ENCODE data around the gene ANKUB1. TPM values are rescaled to one million over a fixed set of nuclear protein-coding genes. Genes with fewer than 3 reads are reported as not detected.

ANKUB1 gene
- total RNA-seq, 1 experiment from 2014 or later: not detected

GRCh38 chr3:149767720-149768119 is 24.6 kb downstream of the ANKUB1 start:
- POLR2A ChIA-PET: no interaction called here
- TF ChIP-seq CREB1 (CRISPR knock-in tag; IDR thresholded peaks at IDR 0.05) (no peak), CDX4 (CRISPR knock-in tag; IDR thresholded peaks at IDR 0.05; ENCODE audit: borderline replicate concordance) (no peak), ZMAT4 (CRISPR knock-in tag; IDR thresholded peaks at IDR 0.05) (no peak), CREM (CRISPR knock-in tag; IDR thresholded peaks at IDR 0.05) (no peak), ZNF532 (CRISPR knock-in tag; IDR thresholded peaks at IDR 0.05; ENCODE audit: borderline replicate concordance) (no peak), GRHL2 (CRISPR knock-in tag; IDR thresholded peaks at IDR 0.05; ENCODE audit: insufficient replicate concordance, severe bottlenecking) (no peak), EMX1 (CRISPR knock-in tag; IDR thresholded peaks at IDR 0.05) (no peak), KAT7 (CRISPR knock-in tag; IDR thresholded peaks at IDR 0.05; ENCODE audit: borderline replicate concordance) (no peak), ATF2 (CRISPR knock-in tag; IDR thresholded peaks at IDR 0.05; ENCODE audit: borderline replicate concordance, low read depth) (no peak)
- Mint-ChIP-seq H3K27ac (no peak overlapping the region), H3K9me3 (no peaks in the 10 kb centered on the region), H3K36me3 (no peaks in the 10 kb centered on the region), H3K27me3 (ENCODE audit: low read depth) (no peaks in the 10 kb centered on the region; the same call in 1 of the 2 replicates), H3K4me1 (peaks cover 3% of the 10 kb centered on the region), H3K4me3 (no peak overlapping the region)
- CTCF ChIA-PET: interaction anchor here (1.1 to 3.9 kb wide), 2 partner anchors 15 to 40 kb away, joined by 3 to 80 read pairs; no protein-coding TSS in a partner anchor
- DNase-seq (ENCODE audit: low spot score) (no peak), ATAC-seq (no peak)

- POLR2A ChIA-PET: no interaction called here
- CTCF ChIA-PET: interaction anchor here (0.6 to 3.9 kb wide), 25 partner anchors 9 to 461 kb away, joined by 3 to 80 read pairs (median 4); partner anchors contain the start of gene COMMD2
- H3K27ac Mint-ChIP-seq: no peak overlapping the region
- H3K27me3 Mint-ChIP-seq (ENCODE audit: low read depth): no peaks in the 10 kb centered on the region; the same call in none of the 2 replicates
- no peaks in the 10 kb centered on the region for H3K9me3 Mint-ChIP-seq
- DNase-seq (ENCODE audit: low spot score) (no peak), ATAC-seq (peak; percentile 36; the same call in 1 of the 2 replicates)
- no peak overlapping the region for H3K4me3 Mint-ChIP-seq
- no peaks in the 10 kb centered on the region for H3K36me3 Mint-ChIP-seq
- no peaks in the 10 kb centered on the region for H3K4me1 Mint-ChIP-seq
- TF ChIP-seq RELA (CRISPR knock-in tag; IDR thresholded peaks at IDR 0.05; ENCODE audit: borderline replicate concordance) (no peak), ZNF219 (CRISPR knock-in tag; IDR thresholded peaks at IDR 0.05; ENCODE audit: borderline replicate concordance) (no peak), NR1H2 (CRISPR knock-in tag; IDR thresholded peaks at IDR 0.05) (no peak), ZNF396 (CRISPR knock-in tag; IDR thresholded peaks at IDR 0.05; ENCODE audit: borderline replicate concordance) (no peak), SMAD4 (CRISPR knock-in tag; IDR thresholded peaks at IDR 0.05) (no peak), CREM (CRISPR knock-in tag; IDR thresholded peaks at IDR 0.05) (no peak), GTF2I (CRISPR knock-in tag; conservative IDR thresholded peaks at IDR 0.05) (no peak), GRHL2 (CRISPR knock-in tag; IDR thresholded peaks at IDR 0.05; ENCODE audit: insufficient replicate concordance, severe bottlenecking) (no peak), ZNF281 (CRISPR knock-in tag; IDR thresholded peaks at IDR 0.05) (no peak), IRF1 (CRISPR knock-in tag; IDR thresholded peaks at IDR 0.05) (no peak), FOXP1 (CRISPR knock-in tag; IDR thresholded peaks at IDR 0.05; ENCODE audit: borderline replicate concordance) (no peak), TCF7 (CRISPR knock-in tag; IDR thresholded peaks at IDR 0.05; ENCODE audit: low read depth) (no peak), ZNF416 (CRISPR knock-in tag; IDR thresholded peaks at IDR 0.05) (no peak), NFE2L1 (CRISPR knock-in tag; IDR thresholded peaks at IDR 0.05) (no peak), CDX4 (CRISPR knock-in tag; IDR thresholded peaks at IDR 0.05; ENCODE audit: borderline replicate concordance) (no peak)
These were observed 26.5 kb downstream of the ANKUB1 start for GRCh38 chr3:149765762-149766334.

Data from WTC11 (cell line).